COLO829 (cell line): ENCODE results near the gene METTL2B.
"Not testable (repeated sequence)": the region's sequence is repeated elsewhere in the genome, so short reads cannot be mapped to it uniquely, and the experiment has no call there.

Experiments
- DNase-seq: peaks from one replicate; pipeline ENCODE4 v3.0.0; 2012; ENCODE audit warnings: low spot score

The METTL2B gene

GRCh38 chr7:128454808-128455542 is 21.6 kb upstream of the METTL2B start:
- no peak for DNase-seq

GRCh38 chr7:128455543-128456254 is 20.8 kb upstream of the METTL2B start, which contains the start of gene HILPDA:
TSS of gene HILPDA (plus strand) at chr7:128455878. CDS start at chr7:128457269, 1,391 bp downstream.
- DNase-seq, result peak; percentile 99

- no peak for DNase-seq
Observed at GRCh38 chr7:128456255-128456725, 20.3 kb upstream of the METTL2B start.

- not testable (repeated sequence) for DNase-seq
Observed at GRCh38 chr7:128457385-128457784, 19.2 kb upstream of the METTL2B start.

DNA sequence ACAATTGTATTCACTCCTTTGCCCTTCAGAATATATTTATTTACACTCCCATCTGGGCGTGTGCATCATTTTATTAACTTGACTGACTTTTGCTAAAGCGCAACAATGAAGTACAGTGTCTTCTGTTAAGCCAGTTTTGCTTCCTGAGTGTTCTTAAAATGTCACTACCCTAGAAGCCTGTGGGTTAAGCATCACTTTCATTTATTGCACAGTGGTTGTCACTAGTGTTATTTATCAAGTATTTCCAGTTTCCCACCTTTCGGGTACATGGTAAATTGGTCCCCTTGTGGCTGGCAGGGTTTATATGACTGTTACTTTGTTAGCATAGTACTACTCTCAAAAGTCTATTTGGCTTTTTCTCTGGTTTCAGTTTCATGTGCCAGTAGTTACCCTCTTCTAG is 17.6 kb upstream of the METTL2B start:
- DNase-seq, result no peak

DNA sequence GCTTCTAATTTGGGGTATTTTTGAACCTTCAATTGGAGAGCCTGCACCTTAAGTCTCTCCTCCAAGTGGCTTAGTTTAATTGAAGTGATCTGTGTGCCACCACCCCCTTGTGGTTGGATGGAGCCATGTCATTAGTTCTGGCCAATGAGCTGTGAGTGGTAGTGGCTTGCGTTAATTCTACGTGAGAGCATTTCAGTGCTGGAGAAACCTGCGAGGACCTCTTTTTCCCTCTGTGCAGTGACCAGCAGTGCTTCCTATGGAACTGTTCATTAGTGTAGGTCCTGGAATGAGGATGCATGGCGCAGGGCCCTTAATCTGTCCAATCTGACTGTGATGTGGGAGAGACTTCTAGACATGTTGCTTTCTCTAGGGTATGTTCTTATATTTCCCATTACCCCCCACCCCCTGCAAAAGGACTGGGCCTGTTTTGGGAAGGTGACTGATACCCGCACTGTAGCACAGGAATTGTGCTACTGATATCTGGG is 17.1 kb upstream of the METTL2B start:
- peak; percentile 92 for DNase-seq

DNA sequence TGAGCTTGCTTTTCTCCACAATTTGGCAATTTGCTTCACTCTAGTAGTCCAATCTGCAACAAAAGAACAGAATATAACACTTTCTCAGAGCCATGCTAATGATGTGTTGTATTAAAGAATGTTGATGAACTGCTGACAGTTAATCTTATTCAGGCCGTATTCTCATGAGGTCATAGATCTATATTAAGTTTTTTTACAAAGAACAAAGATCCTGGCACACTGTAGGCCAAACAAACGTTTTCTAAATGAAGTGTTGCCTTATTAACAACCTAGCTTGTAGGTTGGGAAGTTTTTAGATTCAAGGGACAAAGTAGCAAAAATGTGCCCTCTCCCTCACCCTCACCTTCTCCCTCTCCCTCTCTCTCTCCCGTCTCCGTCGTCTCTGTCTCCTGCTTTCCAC is 14.1 kb upstream of the METTL2B start:
- no peak for DNase-seq

DNA sequence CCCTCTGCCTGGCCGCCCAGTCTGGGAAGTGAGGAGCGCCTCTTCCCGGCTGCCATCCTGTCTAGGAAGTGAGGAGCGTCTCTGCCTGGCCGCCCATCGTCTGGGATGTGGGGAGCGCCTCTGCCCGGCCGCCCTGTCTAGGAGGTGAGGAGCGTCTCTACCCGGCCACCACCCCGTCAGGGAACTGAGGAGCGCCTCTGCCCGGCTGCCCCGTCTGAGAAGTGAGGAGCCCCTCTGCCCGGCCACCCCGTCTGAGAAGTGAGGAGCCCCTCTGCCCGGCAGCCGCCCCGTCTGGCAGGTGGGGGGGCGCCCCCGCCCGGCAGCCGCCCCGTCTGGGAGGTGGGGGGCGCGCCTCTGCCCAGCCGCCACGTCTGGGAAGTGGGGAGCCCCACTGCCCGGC is 13.2 kb upstream of the METTL2B start:
- DNase-seq, result not testable (repeated sequence)

DNA sequence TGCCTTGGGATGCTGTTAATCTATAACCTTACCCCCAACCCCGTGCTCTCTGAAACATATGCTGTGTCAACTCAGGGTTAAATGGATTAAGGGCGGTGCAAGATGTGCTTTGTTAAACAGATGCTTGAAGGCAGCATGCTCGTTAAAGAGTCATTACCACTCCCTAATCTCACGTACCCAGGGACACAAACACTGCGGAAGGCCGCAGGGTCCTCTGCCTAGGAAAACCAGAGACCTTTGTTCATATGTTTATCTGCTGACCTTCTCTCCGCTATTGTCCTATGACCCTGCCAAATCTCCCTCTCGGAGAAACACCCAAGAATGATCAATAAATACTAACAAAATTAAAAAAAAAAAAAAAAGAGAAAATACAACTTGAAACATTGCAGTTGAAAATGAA is 12.6 kb upstream of the METTL2B start:
- not testable (repeated sequence) for DNase-seq

GRCh38 chr7:128466871-128467270 is 9.7 kb upstream of the METTL2B start:
- DNase-seq, result not testable (repeated sequence)

GRCh38 chr7:128477336-128477690 is 765 bp downstream of the METTL2B start:
- DNase-seq, result not testable (repeated sequence)

DNA sequence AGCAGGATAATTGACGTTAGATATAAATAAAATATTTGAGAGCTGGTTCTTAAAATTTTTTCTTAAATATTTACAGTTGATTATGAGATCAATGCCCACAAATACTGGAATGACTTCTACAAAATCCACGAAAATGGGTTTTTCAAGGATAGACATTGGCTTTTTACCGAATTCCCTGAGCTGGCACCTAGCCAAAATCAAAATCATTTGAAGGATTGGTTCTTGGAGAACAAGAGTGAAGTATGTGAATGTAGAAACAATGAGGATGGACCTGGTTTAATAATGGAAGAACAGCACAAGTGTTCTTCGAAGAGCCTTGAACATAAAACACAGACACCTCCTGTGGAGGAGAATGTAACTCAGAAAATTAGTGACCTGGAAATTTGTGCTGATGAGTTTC is 2.5 kb downstream of the METTL2B start:
- not testable (repeated sequence) for DNase-seq

DNA sequence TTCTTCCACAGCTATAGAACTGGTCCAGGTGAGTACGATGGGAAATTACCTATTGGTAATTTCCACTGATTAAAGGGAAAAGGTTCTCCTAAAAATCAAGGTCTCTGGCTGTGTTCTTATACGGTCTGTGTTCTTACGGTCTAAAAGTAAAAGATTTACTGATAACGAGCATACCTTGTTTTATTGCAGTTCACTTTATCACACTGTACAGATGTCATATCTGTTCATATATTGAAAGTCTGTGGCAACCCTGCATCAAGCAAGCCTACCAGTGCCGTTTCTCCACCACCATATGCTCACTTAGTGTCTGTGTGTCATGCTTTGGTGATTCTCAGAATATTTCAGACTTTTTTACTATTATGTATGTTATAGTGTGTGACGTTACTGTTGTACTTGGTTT is 11.6 kb downstream of the METTL2B start:
- DNase-seq, result not testable (repeated sequence)

DNA sequence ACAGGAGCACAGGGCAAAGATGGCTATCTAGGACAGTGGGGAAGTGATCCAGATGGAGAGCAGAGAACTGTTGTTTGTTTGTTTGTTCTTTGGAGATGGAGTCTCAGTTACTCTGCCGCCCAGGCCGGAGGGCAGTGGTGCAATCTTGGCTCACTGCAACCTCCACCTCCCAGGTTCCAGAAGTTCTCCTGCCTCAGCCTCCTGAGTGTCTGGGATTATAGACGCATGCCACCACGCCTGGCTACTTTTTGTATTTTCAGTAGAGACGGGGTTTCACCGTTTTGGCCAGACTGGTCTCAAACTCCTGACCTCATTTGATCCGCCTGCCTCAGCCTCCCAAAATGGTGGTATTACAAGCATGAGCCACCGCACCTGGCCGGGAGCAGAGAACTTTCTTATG is 20.9 kb downstream of the METTL2B start:
- no peak for DNase-seq

DNA sequence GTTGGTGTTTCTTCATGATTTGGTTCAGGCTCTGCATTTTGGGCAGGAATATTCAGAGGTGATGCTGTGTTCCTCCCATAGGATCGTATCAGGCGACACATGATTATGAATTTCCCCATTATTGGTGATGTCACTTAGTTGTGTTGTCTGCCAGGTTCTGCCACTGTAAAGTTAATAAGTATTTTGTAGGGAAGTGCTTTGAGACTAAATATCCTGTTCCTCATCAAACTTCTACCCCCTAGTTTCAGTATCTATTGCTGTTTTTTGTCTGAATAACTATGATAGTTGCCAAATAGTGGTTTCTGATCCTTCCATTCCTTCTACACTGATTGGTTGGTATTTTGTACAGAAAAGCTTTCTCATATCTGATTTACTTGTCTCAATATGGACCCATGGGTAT is 28.9 kb downstream of the METTL2B start:
- not testable (repeated sequence) for DNase-seq

DNA sequence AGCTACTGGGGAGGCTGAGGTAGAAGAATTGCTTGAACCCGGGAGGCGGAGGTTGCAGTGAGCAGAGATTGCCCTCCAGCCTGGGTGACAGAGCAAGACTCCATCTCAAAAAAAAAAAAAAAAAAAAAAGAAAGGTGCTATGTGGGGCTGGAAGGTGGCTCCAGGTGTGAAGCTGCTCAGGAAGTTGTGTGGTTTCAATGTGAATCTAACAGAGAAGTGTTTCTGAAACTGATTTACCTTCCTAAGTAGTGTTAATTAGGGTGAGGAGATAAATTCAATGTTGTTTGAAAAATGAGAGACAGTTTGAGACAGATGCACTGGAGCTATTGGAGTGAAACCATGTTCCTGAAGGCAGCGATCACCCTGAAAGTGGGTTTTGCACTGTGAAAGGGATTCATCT is 30.3 kb downstream of the METTL2B start:
- DNase-seq, result not testable (repeated sequence)

GRCh38 chr7:128507321-128507993 is 30.9 kb downstream of the METTL2B start:
- DNase-seq, result not testable (repeated sequence)

GRCh38 chr7:128511692-128512091 is 35.1 kb downstream of the METTL2B start:
- not testable (repeated sequence) for DNase-seq

- DNase-seq, result not testable (repeated sequence)
Observed at GRCh38 chr7:128515232-128515631, 38.7 kb downstream of the METTL2B start.

GRCh38 chr7:128517023-128517422 is 40.5 kb downstream of the METTL2B start:
- not testable (repeated sequence) for DNase-seq

DNA sequence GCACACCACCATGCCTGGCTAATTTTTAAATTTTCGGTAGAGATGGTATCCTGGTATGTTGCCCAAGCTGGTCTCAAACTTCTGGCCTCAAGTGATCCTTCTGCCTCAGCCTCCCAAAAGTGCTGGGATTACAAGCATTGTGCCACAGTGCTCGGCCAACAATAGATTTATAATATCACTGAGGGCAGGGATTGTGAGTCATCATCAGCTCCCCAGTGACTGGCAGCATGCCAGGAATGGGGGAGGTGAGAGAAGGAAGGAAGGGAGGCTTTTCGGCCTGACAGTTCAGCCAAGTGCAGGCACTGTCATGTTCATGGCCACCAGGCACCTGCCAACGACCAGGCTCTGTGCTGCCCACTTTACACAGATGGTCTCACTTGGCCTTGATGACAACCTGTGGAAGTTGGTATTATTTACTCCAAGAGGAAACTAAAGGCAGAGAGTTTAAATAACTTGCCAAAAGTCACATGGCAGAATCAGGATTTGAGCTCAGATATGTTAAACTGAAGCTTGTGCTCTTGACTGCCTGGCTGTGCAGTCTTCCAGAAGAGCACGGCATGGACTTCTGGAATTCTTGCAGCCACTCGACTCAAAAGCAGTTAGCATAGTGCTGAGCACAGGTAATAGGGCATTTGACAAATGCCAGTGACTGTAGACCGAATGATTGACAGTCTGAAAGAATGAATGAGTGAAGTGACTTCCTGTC is 46.8 kb downstream of the METTL2B start:
- peak; percentile 52 for DNase-seq
